Renal cortex interstitium (tissue), 11 donors: Measurements from ENCODE around the gene RNF123. TPM values are rescaled to one million over a fixed set of nuclear protein-coding genes. Genes with fewer than 3 reads are reported as not detected.
A peak's percentile ranks its signal among the peaks of the same experiment; 100 is the strongest.

Experiments
- DNase-seq, 11 donors: peaks; one replicate each; pipeline ENCODE4 v3.0.0-alpha.2; 2013; ENCODE audit warnings: low read depth in 9 of 11, low spot score in 4 of 11; ENCODE audit errors: extremely low read depth in 1 of 11
- polyA plus RNA-seq, 3 donors: library from polyadenylated mRNA; unstranded; fragments of 120-200 nt; gene quantifications; one replicate each; pipeline ENCODE4 v1.2.1, GENCODE V29; 2013; ENCODE audit not compliant: insufficient read length in 3 of 3

Gene RNF123
- polyA plus RNA-seq, 3 donors: 33.9 to 42.2 (median 38.8) TPM

DNA sequence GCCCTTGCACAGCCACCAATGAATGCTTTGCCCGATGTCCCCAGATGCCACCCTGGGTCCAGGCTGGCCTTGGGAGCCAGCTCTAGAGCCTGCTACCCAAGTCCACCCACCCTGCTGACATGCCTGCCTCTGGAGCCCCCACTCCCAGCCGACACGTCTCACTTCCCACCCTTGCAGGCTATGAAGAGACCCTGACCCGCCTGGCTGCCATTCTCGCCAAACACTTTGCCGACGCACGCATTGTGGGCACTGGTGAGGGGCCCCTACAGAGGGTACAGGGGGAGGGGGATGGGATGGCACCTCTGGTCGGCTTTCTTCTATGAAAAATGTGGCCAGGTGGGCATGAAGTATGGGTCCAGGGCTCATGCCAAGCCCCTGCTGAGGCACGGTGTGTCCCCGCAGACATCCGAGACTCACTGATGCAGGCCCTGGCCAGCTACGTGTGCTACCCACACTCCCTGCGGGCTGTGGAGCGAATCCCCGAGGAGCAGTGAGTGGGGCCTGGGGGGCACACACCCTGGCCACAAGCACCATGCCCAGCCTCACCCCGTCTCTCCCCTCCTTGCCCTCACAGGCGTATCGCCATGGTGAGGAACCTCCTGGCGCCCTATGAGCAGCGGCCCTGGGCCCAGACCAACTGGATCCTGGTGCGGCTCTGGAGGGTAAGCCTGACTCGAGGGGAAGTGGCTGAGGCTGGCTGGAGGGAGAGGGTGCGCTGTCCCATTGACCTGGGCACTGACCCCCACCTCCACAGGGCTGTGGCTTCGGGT lies 24.2 kb downstream of the RNF123 start:
- no peak for DNase-seq

DNA sequence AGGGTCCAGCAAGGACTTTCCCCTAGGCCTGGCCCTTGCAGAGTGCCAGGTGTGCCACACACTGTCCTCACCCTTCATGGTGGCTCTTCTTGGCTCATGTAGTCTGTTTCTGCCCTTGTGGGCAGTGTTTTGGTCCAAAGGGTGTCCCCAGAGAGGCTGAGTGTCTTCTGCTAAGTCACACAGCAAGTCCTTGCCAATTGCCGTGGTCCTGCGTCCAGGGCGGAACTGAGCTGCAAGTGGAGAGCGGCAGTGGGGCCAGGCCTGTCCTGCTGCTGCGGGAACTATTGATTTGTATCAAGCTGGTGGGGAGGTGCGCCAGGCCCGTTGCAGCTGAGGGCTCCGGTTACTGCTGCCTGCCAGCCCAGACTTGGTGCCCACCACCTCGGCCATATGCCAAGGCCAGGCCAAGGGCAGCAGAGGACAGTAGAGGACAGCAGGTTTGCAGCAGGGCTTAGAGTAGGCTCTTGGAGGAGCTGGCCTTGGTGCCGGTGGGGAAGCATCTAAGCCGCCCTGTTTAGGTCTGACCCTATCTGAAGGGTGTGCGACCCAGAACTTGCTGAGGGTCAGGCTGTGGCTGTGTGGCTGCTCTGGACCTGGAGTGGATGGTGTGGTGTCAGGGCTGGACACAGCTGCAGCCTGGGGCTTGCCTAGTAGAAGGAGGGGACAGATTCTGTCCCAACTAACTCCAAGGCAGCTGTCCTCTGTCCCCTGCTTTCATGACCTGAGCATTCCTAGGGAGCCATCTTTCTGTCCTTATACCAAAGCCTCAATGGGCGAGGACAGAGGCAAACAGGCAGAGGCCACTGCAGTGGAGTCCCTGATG lies 25.6 kb downstream of the RNF123 start:
- DNase-seq: no peak

DNA sequence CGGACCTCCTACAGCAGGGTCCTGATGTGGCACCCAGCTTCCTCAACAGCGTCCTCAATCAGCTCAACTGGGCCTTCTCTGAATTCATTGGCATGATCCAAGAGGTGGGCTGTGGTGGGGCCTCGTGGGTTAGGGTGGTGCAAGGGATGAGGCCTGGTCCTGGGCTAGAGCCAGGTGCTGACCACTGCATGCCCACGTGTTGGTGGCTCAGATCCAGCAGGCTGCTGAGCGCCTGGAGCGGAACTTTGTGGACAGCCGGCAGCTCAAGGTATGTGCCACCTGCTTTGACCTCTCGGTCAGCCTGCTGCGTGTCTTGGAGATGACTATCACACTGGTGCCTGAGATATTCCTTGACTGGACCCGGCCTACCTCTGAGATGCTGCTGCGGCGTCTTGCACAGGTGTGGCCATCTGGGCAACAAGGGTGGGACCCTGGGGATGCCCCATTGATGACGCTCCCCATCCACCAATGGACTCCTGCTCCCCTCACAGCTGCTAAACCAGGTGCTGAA lies 26.3 kb downstream of the RNF123 start:
- DNase-seq: no peak

DNA sequence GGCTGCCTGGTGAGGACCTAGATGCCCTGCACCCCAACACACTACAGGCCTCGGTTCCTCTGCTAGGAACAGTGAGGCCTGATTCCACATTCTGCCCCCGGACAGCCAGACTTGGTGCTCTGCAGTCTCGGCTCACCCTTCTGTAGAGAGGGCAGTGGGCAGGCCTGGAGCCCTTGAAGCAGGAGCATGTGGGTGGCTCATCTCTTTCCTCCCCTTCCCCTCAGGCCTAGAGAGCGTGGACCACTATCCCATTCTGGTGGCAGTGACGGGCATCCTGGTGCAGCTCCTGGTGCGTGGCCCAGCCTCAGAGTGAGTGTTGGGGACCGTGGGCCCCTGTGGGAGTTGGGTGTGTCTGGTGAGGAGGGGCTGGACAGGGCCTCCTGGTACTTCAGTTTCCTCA lies 26.8 kb downstream of the RNF123 start:
- DNase-seq: no peak

DNA sequence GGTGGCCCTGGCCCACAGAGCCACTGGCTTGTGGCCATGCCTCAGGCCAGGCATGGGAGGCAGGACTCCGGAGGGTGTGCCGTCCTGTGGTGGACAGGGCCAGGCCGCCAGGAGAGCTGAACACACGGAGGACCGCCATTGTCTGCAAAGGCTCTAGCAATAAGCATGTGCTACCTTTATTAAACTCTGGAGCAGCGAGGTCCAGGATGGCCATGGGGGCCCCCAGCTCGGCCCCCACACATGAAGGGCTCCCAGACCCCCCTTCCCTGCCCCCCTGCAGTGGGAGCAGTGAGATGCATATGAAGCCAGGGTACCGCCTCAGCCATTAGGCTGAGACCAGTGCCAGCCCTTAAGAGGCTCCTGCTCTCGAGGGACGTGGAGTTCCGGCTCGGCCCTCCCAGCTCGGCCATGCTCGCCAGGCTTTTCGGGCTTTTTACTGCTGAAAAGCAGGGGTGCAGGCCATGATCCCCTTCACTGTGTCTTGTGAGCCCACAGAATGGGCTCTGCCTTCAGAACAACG lies 27.4 kb downstream of the RNF123 start:
- DNase-seq: no peak

DNA sequence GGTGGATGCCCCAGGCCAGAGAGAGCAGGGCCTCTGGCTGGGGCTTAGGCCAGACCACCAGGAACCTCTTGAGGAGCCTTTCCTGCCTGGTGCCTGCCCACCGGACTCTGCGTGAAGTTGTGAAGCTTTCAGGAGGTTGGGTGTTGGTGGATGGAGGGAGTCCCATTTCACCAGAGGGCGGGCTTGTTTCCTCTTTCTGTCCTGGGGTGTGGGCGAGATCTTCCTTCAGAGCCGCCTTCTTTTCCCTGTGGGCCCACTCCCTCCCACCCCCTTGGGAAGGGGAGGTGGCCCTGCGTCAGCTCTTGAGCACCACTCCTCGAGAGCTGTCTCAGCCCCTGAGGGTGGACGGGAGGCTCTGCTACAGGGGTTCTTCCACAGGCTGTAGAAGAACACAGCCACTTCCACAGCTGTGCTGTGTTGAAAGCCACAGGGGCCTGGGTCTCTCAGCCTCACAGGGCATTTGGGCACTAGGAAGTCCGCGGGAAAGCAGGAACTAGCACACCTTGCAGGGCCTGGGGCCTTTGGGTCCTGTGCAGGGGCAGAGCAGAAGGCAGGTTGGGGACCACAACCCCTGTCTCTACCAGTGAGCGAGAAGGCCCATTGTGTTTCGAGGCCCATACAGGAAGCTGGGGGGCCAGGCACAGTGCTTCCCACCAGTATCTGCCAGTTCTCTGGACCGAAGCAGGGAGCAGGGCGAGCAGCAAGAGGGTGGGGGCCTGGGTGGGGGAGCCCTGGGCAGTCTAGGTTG lies 28.0 kb downstream of the RNF123 start:
- no peak for DNase-seq

DNA sequence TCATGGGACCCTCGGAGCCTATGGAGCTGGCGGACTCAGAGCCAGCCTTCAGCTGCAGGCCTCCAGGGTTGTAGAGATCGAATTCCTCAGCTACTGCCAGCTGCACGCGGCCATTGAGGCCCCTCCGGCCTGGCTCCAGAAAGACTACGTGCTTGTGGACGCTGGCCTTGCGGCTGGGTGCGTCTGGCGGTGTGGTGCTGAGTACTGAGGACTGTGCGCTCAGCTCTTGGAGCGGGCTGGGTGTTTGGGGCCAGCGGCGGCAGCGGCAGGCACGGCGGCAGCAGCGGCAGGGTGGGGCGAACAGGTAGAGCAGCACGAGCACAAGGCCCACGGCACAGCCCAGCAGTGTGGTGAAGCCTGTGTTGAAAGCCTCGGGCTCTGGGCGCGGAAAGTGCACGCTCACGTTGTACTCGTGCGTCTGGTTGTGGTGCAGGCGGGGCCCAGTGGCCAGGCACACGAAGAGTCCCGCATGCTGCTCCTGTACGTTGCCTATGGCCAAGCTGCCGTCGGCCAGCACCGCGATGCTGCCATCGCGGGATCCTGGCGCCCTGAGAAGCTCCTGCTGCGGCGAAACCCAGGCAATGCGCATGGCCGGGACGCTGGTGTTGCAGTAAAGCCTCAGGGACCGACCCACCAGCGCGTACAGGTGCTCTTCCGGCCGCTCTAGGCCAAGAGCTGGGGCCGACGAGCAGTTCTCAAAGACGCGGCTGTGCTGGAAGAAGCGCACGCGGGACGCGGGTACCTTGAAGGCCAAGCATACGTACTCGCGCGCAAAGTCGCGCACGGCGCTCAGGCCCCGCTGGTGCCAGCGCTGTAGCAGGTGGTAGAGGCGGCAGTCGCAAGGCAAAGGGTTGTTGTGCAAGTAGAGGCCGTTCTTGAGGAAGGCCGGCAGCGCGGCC lies 28.9 kb downstream of the RNF123 start:
- DNase-seq: peak in 1 of 11 donors; percentile 32

DNA sequence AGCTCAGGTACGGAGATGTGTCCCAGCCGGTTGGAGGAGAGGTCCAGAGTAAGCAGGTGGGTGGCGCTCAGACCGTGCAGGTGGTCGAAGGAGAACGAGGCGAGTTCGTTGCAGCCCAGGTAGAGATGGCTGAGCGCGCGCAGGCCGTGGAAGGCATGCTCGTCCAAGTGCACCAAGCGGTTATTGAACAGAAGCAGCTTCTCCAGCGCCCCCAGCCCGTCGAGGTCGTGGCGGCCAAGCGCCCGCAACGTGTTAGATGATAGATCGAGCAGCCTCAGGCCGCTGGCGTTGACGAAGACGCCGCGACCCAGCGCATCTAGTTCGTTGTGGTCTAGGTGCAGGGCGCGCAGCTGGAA lies 29.5 kb downstream of the RNF123 start:
- peak in 1 of 11 donors; percentile 0 for DNase-seq

DNA sequence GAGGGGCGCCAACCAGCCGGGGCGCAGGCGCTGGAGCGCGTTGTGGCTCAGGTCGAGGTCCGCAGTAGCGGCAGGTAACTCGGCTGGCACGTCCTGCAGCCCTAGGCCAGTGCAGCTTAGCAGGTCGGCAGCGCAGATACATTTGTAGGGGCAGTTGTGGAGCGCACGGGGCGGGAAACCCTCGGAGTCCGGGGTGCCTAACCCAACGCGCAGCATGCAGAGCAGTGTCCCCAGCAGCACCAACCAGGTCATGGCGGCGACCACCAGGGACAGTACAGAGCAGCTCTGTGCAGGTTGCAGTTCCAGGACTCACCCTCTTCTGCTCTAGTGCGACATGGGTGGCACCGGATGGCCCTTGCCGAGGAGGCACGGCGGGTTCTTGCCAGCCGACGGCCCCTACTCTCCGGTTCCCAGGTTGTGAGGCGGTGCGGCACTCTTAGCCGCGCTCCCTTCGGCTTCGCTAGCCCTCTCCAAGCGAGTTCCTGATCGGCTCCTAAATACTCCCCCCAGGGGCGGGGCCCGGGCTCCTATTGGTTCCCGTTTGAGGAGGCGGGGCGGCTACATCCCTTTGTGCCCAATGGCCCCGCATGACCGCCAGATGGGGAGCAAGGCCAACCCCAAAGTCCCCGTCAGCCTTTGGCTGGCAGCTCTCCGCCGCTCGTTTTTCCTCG lies 30.0 kb downstream of the RNF123 start, which contains the start of gene AMIGO3:
AMIGO3 (minus strand) TSS at position 471 of the 671 bp plus-strand sequence; CDS start at position 252, 219 bp downstream.
- peak; percentile 63 to 90 (median 82) for DNase-seq

DNA sequence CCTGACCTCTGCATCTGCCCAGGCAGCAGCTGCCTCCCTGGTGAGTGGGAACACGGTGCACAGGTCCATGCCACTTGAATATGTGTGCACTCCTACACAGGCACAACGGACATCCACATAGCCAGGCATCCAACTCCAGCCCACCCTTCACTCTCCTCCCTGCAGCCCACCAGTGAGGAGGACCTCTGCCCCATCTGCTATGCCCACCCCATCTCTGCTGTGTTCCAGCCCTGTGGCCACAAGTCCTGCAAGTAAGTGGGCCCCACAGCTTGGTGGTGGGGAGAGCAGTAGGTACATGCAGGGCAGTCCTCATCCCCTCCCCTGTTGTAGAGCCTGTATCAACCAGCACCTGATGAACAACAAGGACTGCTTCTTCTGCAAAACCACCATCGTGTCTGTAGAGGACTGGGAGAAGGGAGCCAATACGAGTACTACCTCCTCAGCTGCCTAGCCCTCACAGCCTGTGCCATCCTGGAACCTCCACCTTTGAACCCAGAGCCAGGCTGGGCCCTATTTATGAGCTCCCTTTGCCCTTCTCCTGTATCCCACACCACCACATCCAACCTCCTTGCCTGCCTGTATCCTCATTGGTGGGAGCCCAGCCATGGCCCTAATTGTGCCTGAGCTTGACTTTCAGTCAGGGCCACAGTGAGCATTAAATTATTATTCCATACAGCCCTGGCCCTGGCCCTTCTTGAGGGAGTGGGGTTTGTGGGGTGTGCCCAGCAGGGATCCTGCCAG lies 31.7 kb downstream of the RNF123 start:
- no peak for DNase-seq

DNA sequence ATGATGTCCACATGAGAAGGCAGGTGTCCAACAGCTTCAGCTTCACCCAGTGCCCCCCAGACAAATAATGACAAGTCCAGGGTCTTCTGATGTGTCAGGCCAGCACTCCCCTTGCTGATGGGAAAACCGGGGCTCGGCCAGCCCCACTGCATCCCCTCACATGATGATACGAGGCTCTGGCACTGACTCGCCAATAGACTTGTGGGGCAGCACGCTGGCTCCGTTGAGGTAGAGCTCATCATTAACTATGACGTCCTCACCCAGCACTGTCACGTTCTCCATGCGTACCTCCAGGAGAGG lies 32.2 kb downstream of the RNF123 start:
- DNase-seq: no peak

DNA sequence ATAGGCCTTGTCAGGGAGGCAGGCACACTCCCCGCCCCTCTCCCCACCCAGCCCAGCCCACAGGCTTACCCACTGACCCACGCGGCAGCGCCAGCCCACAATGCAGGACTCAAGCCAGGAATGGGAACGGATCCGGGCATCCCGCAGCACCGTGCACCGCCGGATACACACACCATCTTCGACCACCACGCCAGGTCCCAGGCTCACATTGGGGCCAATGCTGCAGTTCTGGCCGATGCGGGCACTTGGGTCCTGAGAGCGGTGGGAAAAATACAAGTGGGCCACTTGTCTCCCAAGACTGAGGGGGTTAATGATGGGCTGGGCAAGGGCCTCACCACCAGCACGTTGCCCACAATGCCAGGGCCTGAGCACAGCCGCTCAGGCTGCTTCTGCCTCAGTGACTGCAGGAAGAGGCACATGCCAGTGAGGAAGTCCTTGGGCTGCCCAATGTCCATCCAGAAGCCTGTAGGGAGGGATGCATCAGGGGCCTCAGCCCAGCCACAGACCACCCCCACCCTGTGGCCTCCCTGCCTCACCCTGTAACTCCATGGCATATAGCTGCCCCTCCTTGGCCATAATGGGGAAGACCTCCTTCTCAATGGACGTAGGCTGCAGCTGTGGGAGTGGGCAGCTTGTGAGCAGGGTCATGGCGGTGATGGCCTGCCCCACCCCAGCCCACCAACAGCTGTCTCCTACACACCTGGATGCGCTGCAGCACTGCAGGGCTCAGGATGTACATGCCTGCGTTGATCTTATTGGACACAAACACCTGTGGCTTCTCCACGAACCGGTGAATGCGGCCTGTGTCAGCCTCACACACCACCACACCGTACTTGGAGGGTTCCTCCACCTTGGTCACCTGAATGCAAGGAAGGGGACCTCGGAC lies 32.8 kb downstream of the RNF123 start:
- no peak for DNase-seq

DNA sequence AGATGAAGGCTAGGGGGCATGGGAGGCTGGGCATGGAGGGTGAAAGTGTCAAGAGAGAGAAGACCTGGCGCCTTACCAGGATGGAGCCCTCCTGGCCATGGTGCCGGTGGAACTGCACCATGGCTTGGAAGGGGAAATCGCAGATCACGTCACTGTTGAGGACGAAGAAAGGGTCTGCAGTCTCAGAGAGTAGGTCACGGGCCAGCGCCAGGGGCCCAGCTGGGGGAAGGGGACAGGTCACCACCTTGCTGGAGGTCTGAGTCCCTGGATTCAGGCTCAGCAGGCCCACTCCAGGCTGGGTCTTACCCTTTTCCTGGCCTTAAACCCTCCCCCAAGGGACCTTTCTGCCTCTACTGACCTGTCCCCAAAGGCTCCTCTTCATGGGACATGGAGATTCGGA lies 33.5 kb downstream of the RNF123 start:
- peak in 1 of 11 donors; percentile 3 for DNase-seq

DNA sequence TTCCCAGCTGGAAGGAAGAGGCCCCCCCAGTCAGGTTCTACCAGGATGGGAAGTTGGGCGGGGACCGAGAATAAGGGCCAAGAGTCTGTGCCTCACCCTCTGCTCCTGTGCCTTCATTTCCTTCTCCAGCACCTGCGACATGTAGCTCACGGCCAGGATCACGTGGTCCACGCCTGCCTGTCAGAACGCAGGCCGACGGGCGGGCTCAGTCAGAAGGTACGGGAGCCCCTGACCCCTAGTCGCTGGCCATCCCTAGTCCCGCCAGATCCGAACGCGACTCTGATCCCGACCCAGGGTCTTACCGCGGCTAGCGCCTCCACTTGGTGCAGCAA lies 33.9 kb downstream of the RNF123 start:
- DNase-seq: peak in 3 of 11 donors; percentile 2 to 23 (median 10)

DNA sequence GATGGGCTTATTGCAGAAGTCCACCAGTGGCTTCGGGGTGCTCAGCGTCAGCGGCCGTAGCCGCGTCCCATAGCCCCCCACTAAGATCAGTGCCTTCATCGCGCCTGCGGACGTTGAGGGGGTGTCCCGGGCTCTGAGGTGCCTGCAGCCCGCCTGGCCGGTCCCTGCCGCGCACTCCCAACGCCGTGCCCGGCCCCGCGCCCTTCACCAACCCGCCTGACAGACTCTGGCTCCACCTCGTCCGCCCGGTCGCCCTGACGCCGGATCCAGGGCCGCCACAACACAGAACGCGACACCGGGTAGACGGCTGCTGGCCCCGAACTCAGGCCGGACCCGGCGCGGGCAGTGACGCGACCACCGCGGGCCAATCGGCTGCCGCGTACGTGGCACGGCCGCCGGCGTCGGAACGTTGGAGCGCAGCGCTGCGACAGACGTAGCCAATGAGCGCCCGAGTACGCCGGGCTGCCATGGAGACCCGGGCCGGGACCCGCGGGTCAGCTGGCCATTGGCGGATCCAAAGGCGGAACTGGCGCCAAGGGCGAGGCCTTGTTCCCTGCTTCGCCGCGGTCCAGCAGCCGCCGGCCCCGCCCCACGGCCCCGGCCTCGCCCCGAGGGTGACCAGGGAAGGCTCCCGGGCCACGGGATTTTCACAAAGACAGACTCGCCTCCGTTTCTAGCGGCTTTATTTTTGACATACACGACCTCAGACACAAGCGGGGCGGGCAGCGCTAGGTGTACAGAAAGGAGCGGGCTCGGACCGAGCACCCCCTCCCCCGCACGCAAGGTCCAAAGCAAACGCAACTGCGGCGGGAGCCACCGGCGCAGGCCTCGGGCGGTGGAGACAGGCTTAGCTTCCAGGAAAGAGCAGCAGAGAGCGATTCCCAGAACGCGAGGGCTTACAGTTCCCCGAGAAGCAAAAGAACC lies 34.5 kb downstream of the RNF123 start, which contains the start of gene GMPPB:
GMPPB (minus strand) TSS at position 324 of the 924 bp plus-strand sequence; CDS start at position 99, 225 bp downstream.
- DNase-seq: peak; percentile 81 to 96 (median 93)
